Natural killer cell (primary cell): ENCODE results near the gene RMI1. TPM values are rescaled to one million over a fixed set of nuclear protein-coding genes. Genes with fewer than 3 reads are reported as not detected.
A peak's percentile ranks its signal among the peaks of the same experiment; 100 is the strongest.

Experiments used
- ATAC-seq, 3 donors: fragments of 150-1000 bp in 2 of 3; fragments of 200-7000 bp in 1 of 3; cut with Tn5 transposase; 1 replicate in 1 of 3; 2 replicates in 2 of 3; pipeline ENCODE4 v1.10.0; 2021; ENCODE audit warnings: mild to moderate bottlenecking in 2 of 3, moderate library complexity in 2 of 3
- DNase-seq, 2 donors: peaks; one replicate each; pipeline versions ENCODE4 v3.0.0 to v3.0.0-alpha.2; 2013 to 2021; ENCODE audit warnings: mixed read lengths in 1 of 2
- H3K27ac ChIP-seq: one replicate; pipeline ENCODE4 v1.5.1; 2013; ENCODE audit warnings: mild to moderate bottlenecking, low read length
- H3K27me3 ChIP-seq: one replicate; pipeline ENCODE4 v1.6.1; 2013; ENCODE audit warnings: low read length; ENCODE audit not compliant: control insufficient read depth, insufficient read depth
- H3K36me3 ChIP-seq: one replicate; pipeline ENCODE4 v1.6.1; 2013; ENCODE audit warnings: low read length; ENCODE audit not compliant: control insufficient read depth, insufficient read depth
- H3K4me1 ChIP-seq: one replicate; pipeline ENCODE4 v1.6.1; 2013; ENCODE audit warnings: low read length; ENCODE audit not compliant: control insufficient read depth, insufficient read depth
- H3K4me3 ChIP-seq: one replicate; pipeline ENCODE4 v1.5.1; 2013; ENCODE audit warnings: low read length
- H3K9me3 ChIP-seq: one replicate; pipeline ENCODE4 v1.6.1; 2013; ENCODE audit warnings: low read length; ENCODE audit not compliant: control insufficient read depth, insufficient read depth
- H3K27ac Mint-ChIP-seq, 2 donors: one replicate each; pipeline ENCODE4 v1.8.0; 2022; ENCODE audit warnings: mild to moderate bottlenecking in 2 of 2, mixed read lengths in 2 of 2, moderate library complexity in 1 of 2
- H3K27me3 Mint-ChIP-seq, 2 donors: one replicate each; pipeline ENCODE4 v1.8.0; 2022; ENCODE audit warnings: low read depth in 2 of 2, mixed read lengths in 2 of 2
- H3K36me3 Mint-ChIP-seq: one replicate; pipeline ENCODE4 v1.8.0; 2022; ENCODE audit warnings: mixed read lengths
- H3K4me1 Mint-ChIP-seq, 2 donors: one replicate each; pipeline ENCODE4 v1.8.0; 2022; ENCODE audit warnings: mixed read lengths in 2 of 2
- H3K4me3 Mint-ChIP-seq: one replicate; pipeline ENCODE4 v1.8.0; 2022; ENCODE audit warnings: mild to moderate bottlenecking, moderate library complexity, mixed read lengths
- H3K9me3 Mint-ChIP-seq, 2 donors: one replicate each; pipeline ENCODE4 v1.8.0; 2022; ENCODE audit warnings: mixed read lengths in 2 of 2
- WGBS: methylation state at CpG from one replicate; pipeline ENCODE4 v1.1.7; 2013; ENCODE audit warnings: missing lambda C conversion rate; ENCODE audit not compliant: insufficient coverage; 5-methylcytosine and 5-hydroxymethylcytosine counted together
- intact Hi-C: fragments of 100-400 bp; cut with micrococcal nuclease; formaldehyde crosslinking; loops from one replicate; pipeline ENCODE4 v1.14.2; 2022
- total RNA-seq, 4 donors: library from RNA; stranded (reverse); fragments of 120-200 nt in 1 of 4; gene quantifications; one replicate each; pipeline versions ENCODE4 v1.2.3 to v1.2.4, GENCODE V29; 2013 to 2022
- TF ChIP-seq, protein P1 (sequence below): fragments of 200-600 bp; IDR thresholded peaks from one replicate; pipeline ENCODE4 v1.8.0; 2022; ENCODE audit warnings: antibody characterized with exemption

Gene RMI1
- total RNA-seq, 3 donors from 2014 or later (not counting 1 experiment from before 2014, with no cell fraction given): 2.8 to 5.4 (median 3.0) TPM

GRCh38 chr9:84000186-84000585 is 19.6 kb downstream of the RMI1 start:
- H3K4me1 Mint-ChIP-seq: peaks cover 10 to 12% of the 10 kb centered on the region in 2 donors
- TF ChIP-seq, protein P1, sequence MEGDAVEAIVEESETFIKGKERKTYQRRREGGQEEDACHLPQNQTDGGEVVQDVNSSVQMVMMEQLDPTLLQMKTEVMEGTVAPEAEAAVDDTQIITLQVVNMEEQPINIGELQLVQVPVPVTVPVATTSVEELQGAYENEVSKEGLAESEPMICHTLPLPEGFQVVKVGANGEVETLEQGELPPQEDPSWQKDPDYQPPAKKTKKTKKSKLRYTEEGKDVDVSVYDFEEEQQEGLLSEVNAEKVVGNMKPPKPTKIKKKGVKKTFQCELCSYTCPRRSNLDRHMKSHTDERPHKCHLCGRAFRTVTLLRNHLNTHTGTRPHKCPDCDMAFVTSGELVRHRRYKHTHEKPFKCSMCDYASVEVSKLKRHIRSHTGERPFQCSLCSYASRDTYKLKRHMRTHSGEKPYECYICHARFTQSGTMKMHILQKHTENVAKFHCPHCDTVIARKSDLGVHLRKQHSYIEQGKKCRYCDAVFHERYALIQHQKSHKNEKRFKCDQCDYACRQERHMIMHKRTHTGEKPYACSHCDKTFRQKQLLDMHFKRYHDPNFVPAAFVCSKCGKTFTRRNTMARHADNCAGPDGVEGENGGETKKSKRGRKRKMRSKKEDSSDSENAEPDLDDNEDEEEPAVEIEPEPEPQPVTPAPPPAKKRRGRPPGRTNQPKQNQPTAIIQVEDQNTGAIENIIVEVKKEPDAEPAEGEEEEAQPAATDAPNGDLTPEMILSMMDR: no peak
- DNase-seq (no peak), ATAC-seq (no peak)
- Histone ChIP-seq H3K36me3 (peaks cover 6% of the 10 kb centered on the region), H3K9me3 (no peaks in the 10 kb centered on the region), H3K27ac (no peak overlapping the region), H3K4me1 (no peaks in the 10 kb centered on the region), H3K27me3 (no peaks in the 10 kb centered on the region), H3K4me3 (no peak overlapping the region)
- WGBS: 93% methylated on average over 2 of the region's 3 CpGs
- H3K36me3 Mint-ChIP-seq: peaks cover 12% of the 10 kb centered on the region
- no peaks in the 10 kb centered on the region for H3K9me3 Mint-ChIP-seq
- intact Hi-C loops: no loop called here
- no peak overlapping the region for H3K27ac Mint-ChIP-seq
- no peak overlapping the region for H3K4me3 Mint-ChIP-seq
- no peaks in the 10 kb centered on the region for H3K27me3 Mint-ChIP-seq

GRCh38 chr9:84001621-84002020 is 21.0 kb downstream of the RMI1 start:
- DNase-seq (no peak), ATAC-seq (no peak)
- Histone ChIP-seq H3K27ac (no peak overlapping the region), H3K4me1 (no peaks in the 10 kb centered on the region), H3K9me3 (no peaks in the 10 kb centered on the region), H3K36me3 (peaks cover 6% of the 10 kb centered on the region), H3K27me3 (no peaks in the 10 kb centered on the region), H3K4me3 (no peak overlapping the region)
- H3K27me3 Mint-ChIP-seq: no peaks in the 10 kb centered on the region
- peak overlapping the region; percentile 38 to 46 for H3K27ac Mint-ChIP-seq
- no peaks in the 10 kb centered on the region for H3K9me3 Mint-ChIP-seq
- TF ChIP-seq, protein P1: no peak
- H3K4me3 Mint-ChIP-seq: no peak overlapping the region
- WGBS: 80% methylated on average over 2 of the region's 2 CpGs
- peaks cover 10 to 12% of the 10 kb centered on the region in 2 donors for H3K4me1 Mint-ChIP-seq
- intact Hi-C loops: no loop called here
- H3K36me3 Mint-ChIP-seq: peaks cover 12% of the 10 kb centered on the region

GRCh38 chr9:84002344-84002743 is 21.7 kb downstream of the RMI1 start:
- H3K36me3 Mint-ChIP-seq: peaks cover 12% of the 10 kb centered on the region
- H3K27me3 Mint-ChIP-seq: no peaks in the 10 kb centered on the region
- Histone ChIP-seq H3K27ac (peak overlapping the region; percentile 42), H3K27me3 (no peaks in the 10 kb centered on the region), H3K4me1 (no peaks in the 10 kb centered on the region), H3K9me3 (no peaks in the 10 kb centered on the region), H3K4me3 (no peak overlapping the region), H3K36me3 (peaks cover 6% of the 10 kb centered on the region)
- ATAC-seq: peak; percentile 68 to 78 (median 78)
- peaks cover 10 to 12% of the 10 kb centered on the region in 2 donors for H3K4me1 Mint-ChIP-seq
- TF ChIP-seq, protein P1: no peak
- DNase-seq: peak in 1 of 2 donors; percentile 31
- intact Hi-C loops: no loop called here
- H3K27ac Mint-ChIP-seq: peak overlapping the region; percentile 38 to 46
- peak overlapping the region; percentile 25 for H3K4me3 Mint-ChIP-seq
- no peaks in the 10 kb centered on the region for H3K9me3 Mint-ChIP-seq

- no peak overlapping the region for H3K4me3 ChIP-seq
- Mint-ChIP-seq H3K36me3 (peaks cover 12% of the 10 kb centered on the region), H3K27ac (no peak overlapping the region), H3K4me3 (no peak overlapping the region), H3K4me1 (peaks cover 10 to 12% of the 10 kb centered on the region in 2 donors), H3K27me3 (no peaks in the 10 kb centered on the region), H3K9me3 (no peaks in the 10 kb centered on the region)
- ATAC-seq (no peak), DNase-seq (no peak)
- H3K27me3 ChIP-seq: no peaks in the 10 kb centered on the region
- intact Hi-C loops: no loop called here
- no peak overlapping the region for H3K27ac ChIP-seq
- WGBS: 96% methylated on average over 2 of the region's 3 CpGs
- H3K4me1 ChIP-seq: no peaks in the 10 kb centered on the region
- TF ChIP-seq, protein P1: no peak
- H3K36me3 ChIP-seq: peaks cover 6% of the 10 kb centered on the region
- H3K9me3 ChIP-seq: no peaks in the 10 kb centered on the region
Observed at GRCh38 chr9:84003246-84003645, 22.6 kb downstream of the RMI1 start.
